IMR-90 (cell line): ENCODE measurements around the gene NIT1.

Experiments
- CEBPB ChIP-seq: IDR thresholded peaks from 2 replicates; pipeline ENCODE4 v1.6.1; 2012; ENCODE audit warnings: low read depth, low read length, improper control_type of control experiment
- CHD1 ChIP-seq: IDR thresholded peaks from 2 replicates; pipeline ENCODE4 v1.6.1; 2012; ENCODE audit warnings: low read depth, low read length, improper control_type of control experiment
- CTCF ChIP-seq: conservative IDR thresholded peaks from 2 replicates; pipeline ENCODE4 v1.5.1; 2012; ENCODE audit warnings: mild to moderate bottlenecking, low read depth, low read length, improper control_type of control experiment
- ELK1 ChIP-seq: fragments of 150-350 bp; IDR thresholded peaks from 2 replicates; pipeline ENCODE4 v1.6.1; 2016; ENCODE audit warnings: low read depth, mild to moderate bottlenecking, low read length, moderate library complexity, borderline replicate concordance
- MXI1 ChIP-seq: IDR thresholded peaks from 2 replicates; pipeline ENCODE4 v1.6.1; 2012; ENCODE audit warnings: low read depth, mild to moderate bottlenecking, low read length, moderate library complexity, borderline replicate concordance
- POLR2A ChIP-seq: IDR thresholded peaks from 2 replicates; pipeline ENCODE4 v1.6.1; 2012; ENCODE audit warnings: mild to moderate bottlenecking, low read depth, low read length
- RFX5 ChIP-seq: IDR thresholded peaks from 2 replicates; pipeline ENCODE4 v1.8.0; 2012; ENCODE audit warnings: low read depth, mild to moderate bottlenecking, low read length, moderate library complexity
- SMC3 ChIP-seq: fragments of 150-350 bp; IDR thresholded peaks from 2 replicates; pipeline ENCODE4 v1.6.1; 2016; ENCODE audit warnings: low read depth, mild to moderate bottlenecking, antibody characterized with exemption, low read length, moderate library complexity
- USF2 ChIP-seq: fragments of 150-350 bp; IDR thresholded peaks from 2 replicates; pipeline ENCODE4 v1.6.1; 2017; ENCODE audit warnings: mild to moderate bottlenecking, antibody characterized with exemption, low read length, low read depth

GRCh38 chr1:161106431-161106830, 11.5 kb upstream of the NIT1 start:
- no peak for TF ChIP-seq CTCF
- no peak for TF ChIP-seq POLR2A
- no peak for TF ChIP-seq SMC3
- no peak for TF ChIP-seq USF2
- TF ChIP-seq ELK1, result no peak
- TF ChIP-seq CEBPB, result no peak
- no peak for TF ChIP-seq CHD1
- no peak for TF ChIP-seq MXI1
- no peak for TF ChIP-seq RFX5
